Esophagus muscularis mucosa (tissue), 3 donors: ENCODE measurements around the gene ECD.

Source experiments
- POLR2A ChIP-seq: fragments of 450-650 bp; IDR thresholded peaks from one replicate; pipeline ENCODE4 v1.6.1; 2017; ENCODE audit warnings: antibody characterized with exemption, moderate library complexity, mild to moderate bottlenecking, low read depth
- POLR2AphosphoS5 ChIP-seq, 2 donors: sonication (generic); formaldehyde crosslinking; IDR thresholded peaks; one replicate each; pipeline ENCODE4 v1.6.1; 2017; ENCODE audit warnings: antibody characterized with exemption in 2 of 2
- TF ChIP-seq, protein P1 (sequence below), 3 experiments: fragments of 200-600 bp in 2 of 3; fragments of 450-650 bp in 1 of 3; sonication (generic) in 2 of 3; IDR thresholded peaks; one replicate each; pipeline ENCODE4 v1.5.1; 2017 to 2019; ENCODE audit warnings: antibody characterized with exemption in 3 of 3, mild to moderate bottlenecking in 2 of 3, moderate library complexity in 1 of 3

GRCh38 chr10:73190188-73190587 lies 22.4 kb upstream of the ECD start:
- TF ChIP-seq POLR2A: no peak
- TF ChIP-seq, protein P1, sequence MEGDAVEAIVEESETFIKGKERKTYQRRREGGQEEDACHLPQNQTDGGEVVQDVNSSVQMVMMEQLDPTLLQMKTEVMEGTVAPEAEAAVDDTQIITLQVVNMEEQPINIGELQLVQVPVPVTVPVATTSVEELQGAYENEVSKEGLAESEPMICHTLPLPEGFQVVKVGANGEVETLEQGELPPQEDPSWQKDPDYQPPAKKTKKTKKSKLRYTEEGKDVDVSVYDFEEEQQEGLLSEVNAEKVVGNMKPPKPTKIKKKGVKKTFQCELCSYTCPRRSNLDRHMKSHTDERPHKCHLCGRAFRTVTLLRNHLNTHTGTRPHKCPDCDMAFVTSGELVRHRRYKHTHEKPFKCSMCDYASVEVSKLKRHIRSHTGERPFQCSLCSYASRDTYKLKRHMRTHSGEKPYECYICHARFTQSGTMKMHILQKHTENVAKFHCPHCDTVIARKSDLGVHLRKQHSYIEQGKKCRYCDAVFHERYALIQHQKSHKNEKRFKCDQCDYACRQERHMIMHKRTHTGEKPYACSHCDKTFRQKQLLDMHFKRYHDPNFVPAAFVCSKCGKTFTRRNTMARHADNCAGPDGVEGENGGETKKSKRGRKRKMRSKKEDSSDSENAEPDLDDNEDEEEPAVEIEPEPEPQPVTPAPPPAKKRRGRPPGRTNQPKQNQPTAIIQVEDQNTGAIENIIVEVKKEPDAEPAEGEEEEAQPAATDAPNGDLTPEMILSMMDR (IDR thresholded peaks at IDR 0.05): no peak
- no peak for TF ChIP-seq POLR2AphosphoS5 (IDR thresholded peaks at IDR 0.05)
